GM21619 (cell line): ENCODE data around the gene PGAM4.
"Not testable (repeated sequence)": the region's sequence is repeated elsewhere in the genome, so short reads cannot be mapped to it uniquely, and the experiment has no call there.

Experiments used
- ATAC-seq: cut with Tn5 transposase; IDR thresholded peaks from one replicate; pipeline ENCODE4 v1.9.1; 2021; ENCODE audit not compliant: unreplicated experiment

PGAM4 gene

GRCh38 chrX:77969538-77969937 is at the start of gene PGAM4:
TSS of gene PGAM4 (minus strand) at chrX:77969638. CDS start at chrX:77969638, 0 bp downstream.
- ATAC-seq, result no peak

GRCh38 chrX:78011846-78012245 is 42.4 kb upstream of the PGAM4 start:
- ATAC-seq, result no peak

GRCh38 chrX:77979870-77980269 is 10.4 kb upstream of the PGAM4 start:
- ATAC-seq, result no peak

GRCh38 chrX:77977518-77977917 is 8.1 kb upstream of the PGAM4 start:
- no peak for ATAC-seq

GRCh38 chrX:77977095-77977494 is 7.7 kb upstream of the PGAM4 start:
- ATAC-seq, result no peak

- ATAC-seq, result no peak
Measured at GRCh38 chrX:77975755-77976154, 6.3 kb upstream of the PGAM4 start.

- no peak for ATAC-seq
Measured at GRCh38 chrX:77967631-77968030, 1.8 kb downstream of the PGAM4 start.

GRCh38 chrX:77966361-77966760 is 3.1 kb downstream of the PGAM4 start:
- ATAC-seq, result no peak

- ATAC-seq, result no peak
Measured at GRCh38 chrX:77962068-77962902, 7.2 kb downstream of the PGAM4 start.

GRCh38 chrX:77961063-77961462 is 8.4 kb downstream of the PGAM4 start:
- ATAC-seq, result no peak

GRCh38 chrX:77960567-77960966 is 8.9 kb downstream of the PGAM4 start:
- ATAC-seq, result no peak

GRCh38 chrX:77953708-77954107 is 15.7 kb downstream of the PGAM4 start:
- no peak for ATAC-seq

GRCh38 chrX:77953302-77953701 is 16.1 kb downstream of the PGAM4 start:
- no peak for ATAC-seq

GRCh38 chrX:77952173-77952572 is 17.3 kb downstream of the PGAM4 start:
- ATAC-seq, result no peak

GRCh38 chrX:77949840-77950239 is 19.6 kb downstream of the PGAM4 start:
- ATAC-seq, result no peak

GRCh38 chrX:77946571-77946970 is 22.9 kb downstream of the PGAM4 start:
- ATAC-seq, result no peak

GRCh38 chrX:77945910-77946545 is 23.4 kb downstream of the PGAM4 start:
- no peak for ATAC-seq

- not testable (repeated sequence) for ATAC-seq
Measured at GRCh38 chrX:77945031-77945430, 24.4 kb downstream of the PGAM4 start.

GRCh38 chrX:77938083-77938680 is 31.3 kb downstream of the PGAM4 start:
- no peak for ATAC-seq

GRCh38 chrX:77937291-77937690 is 32.1 kb downstream of the PGAM4 start:
- no peak for ATAC-seq

- ATAC-seq, result no peak
Measured at GRCh38 chrX:77936299-77936698, 33.1 kb downstream of the PGAM4 start.

GRCh38 chrX:77935886-77936285 is 33.6 kb downstream of the PGAM4 start:
- no peak for ATAC-seq
